HG03521 (cell line): ENCODE measurements around the gene DPM2.
A peak's percentile ranks its signal among the peaks of the same experiment; 100 is the strongest.

ENCODE experiments used
- ATAC-seq: cut with Tn5 transposase; IDR thresholded peaks from one replicate; pipeline ENCODE4 v1.9.1; 2021; ENCODE audit warnings: mild to moderate bottlenecking, moderate library complexity; ENCODE audit not compliant: unreplicated experiment

The DPM2 gene

GRCh38 chr9:127938298-127938690 lies 640 bp upstream of the DPM2 start:
- peak; percentile 12 for ATAC-seq

DNA sequence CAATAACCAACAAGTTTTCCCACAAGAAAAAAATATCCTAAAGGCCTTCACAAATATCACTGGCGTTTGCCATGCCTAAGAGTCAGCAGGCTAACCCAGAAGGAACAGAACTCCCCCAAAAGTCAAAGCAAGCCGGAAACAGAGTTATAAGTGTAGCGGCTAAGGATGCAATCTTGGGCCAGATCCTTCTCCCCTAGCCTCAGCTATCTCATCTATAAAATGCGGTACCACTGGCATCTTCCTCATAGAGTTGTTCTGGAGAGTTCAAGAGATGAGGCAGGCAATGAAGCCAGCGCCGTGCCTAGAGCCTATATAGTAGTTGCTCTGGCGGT lies 632 bp downstream of the DPM2 start:
- ATAC-seq: no peak

DNA sequence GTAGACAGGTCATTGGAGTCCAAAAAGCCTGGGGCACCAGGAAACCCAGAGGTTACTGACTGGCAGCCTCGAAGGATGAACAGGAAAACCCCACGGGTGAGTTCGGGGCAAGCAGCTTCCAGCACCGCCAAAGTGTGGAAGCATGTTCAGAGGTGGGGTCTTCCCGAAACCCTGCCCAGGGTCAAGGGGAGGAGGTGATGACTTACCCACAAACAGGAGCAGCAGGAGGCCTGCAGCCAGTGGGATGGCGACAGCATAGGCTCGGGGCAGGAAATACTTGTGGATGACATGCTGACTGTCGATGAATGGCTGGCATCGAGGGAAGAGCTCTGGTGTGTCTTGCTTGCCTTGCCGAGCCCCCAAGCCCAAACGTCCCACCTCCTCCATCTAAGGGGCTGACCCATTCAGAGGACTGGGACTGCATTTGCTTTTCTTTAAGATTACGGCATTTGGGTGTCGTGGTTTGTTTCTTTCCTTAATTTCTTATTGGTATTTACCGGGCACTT lies 1.3 kb downstream of the DPM2 start:
- no peak for ATAC-seq

DNA sequence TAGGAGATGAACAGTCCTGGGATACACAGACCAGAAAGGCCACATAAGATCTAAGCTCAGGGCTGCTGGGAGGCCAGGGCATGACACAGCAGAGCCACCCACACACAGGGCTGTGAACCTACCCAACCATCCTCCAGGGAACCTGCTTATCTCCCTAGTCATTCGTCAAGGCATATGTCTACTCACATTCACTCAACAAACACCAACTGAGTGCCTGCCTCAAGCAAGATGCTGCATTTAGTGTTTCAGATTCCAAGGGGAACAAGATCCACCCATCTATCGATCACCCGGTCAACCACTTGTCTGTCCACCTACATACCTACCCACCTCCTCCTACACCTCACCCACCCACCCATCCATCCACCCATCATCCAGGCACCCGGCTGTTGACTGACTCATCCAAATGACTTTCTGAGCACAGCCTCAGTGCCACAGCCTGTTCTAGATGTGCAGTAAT lies 1.9 kb downstream of the DPM2 start:
- ATAC-seq: no peak

DNA sequence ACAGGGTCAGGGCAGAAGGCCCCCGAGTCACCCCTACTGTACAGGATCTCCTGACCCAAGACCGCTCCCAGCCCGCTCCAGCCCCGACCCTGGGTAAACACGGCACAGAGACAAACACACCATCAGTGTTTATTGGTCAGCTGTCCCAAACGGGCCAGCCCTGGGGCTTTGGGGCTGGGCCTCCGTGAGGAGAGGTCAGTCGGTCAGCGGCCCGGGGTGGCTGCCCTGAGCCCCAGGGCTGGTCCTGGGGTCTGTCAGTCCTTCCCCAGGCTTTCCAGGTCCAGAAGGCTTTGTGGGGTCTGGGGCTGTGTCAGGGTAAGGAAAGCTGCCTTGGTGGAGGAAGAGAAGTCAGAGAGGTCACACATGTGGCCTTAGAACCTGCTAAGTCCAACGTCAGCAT lies 2.7 kb downstream of the DPM2 start:
- no peak for ATAC-seq

DNA sequence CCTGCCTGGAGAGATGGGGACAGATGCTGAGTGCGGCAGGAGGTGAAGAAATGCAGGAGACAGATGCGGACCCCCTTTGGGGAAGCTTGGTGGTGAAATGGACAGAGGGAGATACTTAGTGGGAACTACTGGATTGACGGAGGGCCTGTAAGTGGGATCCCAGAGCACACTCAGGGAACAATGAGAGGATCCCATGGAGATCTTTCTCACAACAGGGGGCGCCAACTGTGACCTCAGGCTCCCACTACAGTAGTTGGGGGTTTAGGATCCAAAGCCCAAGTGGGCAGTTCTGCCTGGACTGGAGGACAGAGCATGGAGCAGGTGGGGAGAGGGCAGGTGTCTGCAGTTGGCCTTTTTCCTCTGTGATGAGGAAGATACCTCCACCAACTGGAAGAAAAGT lies 3.4 kb downstream of the DPM2 start:
- no peak for ATAC-seq

DNA sequence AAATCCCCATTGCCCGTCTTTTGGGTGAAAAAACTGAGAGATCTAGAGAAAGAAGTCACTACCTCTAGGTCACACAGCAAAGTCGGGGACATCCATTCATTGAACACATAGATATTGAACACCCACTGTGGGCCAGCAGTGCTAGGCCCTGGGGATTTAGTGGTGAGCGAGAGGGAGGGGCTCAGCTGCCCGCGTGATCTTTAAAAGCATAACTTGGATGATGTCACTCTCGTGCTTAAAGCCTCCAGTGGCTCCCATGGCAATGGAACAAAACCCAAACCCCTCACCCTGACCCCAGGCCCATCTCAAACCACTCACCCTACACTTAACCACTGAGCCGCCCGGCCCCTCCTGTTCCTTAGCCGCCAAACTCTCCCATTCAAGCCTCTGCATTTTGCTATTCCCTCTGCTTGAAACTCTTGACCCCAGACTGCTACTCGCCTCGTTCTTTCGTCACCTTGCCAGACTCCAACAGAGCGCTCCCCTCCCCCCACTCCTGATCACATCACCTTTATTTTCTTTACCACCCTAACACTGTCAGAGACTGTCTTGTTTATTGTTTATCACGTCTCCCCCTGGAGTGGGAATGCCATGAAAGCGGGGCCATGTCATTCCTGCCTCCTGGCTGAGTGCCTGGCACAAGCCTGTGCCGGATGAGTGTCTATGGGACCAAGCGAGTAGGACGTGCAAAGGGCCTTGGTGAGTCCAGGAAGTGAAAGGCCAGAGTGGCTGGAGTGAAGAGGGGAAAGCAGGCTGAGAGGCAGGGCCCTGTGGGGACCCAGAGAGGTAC lies 6.4 kb downstream of the DPM2 start:
- ATAC-seq: peak; percentile 18

GRCh38 chr9:127930231-127931091 lies 7.2 kb downstream of the DPM2 start, which contains the start of gene PIP5KL1:
Gene PIP5KL1 (minus strand): TSS chr9:127930777. CDS start chr9:127930752, 25 bp downstream.
- peak; percentile 80 for ATAC-seq

DNA sequence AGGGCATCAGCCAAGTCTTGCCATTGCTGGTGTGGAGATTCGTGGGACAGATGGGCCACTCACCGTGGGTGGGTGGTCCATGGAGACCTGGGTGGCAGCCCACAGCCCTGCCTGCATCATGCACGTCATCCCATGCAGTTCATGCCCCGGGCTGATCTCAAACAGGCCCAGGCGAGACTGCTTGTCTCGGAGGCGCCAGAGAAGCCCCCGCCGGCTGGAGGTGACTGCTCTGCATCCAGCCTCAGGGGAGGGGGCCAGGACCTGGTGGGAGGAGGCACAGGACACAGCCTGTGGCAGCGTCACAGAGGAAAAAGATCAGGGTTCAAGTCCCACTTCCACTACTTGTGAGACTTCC lies 8.1 kb downstream of the DPM2 start:
- ATAC-seq: no peak

DNA sequence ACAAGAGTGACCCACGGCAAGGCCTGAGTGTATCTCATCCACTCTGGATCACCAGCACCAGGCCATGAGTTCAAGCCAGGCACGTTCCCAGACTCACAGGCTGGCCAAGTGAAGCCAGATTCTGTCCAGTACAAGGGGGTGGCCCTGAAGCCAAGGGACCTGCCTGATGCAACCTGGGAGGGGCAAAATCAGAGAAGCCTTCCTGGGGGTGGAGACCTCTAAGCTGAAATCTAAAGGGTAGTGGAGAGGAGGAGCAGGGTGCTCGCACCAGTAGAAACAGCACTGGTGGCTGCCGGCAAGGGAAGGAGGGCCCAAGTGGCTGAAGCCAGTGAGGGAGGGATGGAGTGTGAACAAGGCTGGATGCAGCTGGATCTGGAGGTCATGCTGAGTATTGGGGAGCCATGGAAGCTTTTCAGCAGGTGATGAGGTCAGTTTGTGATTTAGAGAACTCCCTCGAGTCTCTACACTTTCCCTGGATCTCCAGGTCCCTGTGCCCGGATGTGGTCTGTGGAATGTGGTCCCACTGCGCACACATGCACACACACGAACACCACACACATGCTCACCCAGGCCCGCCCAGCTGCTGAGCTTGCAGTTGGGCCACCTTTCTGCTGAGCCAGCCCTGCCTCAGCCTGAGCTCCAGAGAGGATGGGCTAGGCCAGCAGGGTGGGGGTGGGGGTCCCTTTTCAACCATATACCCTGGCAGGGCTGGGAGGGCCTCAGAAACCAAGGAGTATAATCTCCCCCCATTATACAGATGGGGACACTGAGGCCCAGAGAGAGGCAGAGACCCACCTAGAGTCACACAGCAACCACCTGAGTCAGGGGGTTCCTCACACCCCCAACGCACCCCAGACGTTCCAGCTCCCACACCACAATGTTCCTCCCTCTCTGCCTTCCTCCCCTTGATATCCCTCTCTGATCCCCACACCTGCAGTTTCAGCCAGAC lies 8.7 kb downstream of the DPM2 start:
- ATAC-seq: no peak

- ATAC-seq: no peak
These were observed 9.5 kb downstream of the DPM2 start for GRCh38 chr9:127927988-127928675.

- no peak for ATAC-seq
These were observed 10.3 kb downstream of the DPM2 start for GRCh38 chr9:127927201-127927987.

DNA sequence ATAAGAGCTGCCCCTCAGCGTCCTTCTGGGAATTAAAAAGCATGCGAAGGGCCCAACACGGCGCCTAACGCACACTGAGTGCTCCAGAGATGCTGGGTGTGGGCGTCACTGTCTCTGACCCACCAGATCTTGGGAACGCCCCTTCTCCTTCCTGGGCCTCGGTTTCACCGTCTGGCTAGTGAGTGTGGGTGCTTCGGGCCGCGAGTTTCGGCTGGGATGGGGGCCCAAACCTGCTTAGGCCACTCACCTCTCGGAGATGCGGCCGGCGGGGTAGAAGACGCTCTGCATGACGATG lies 10.8 kb downstream of the DPM2 start:
- no peak for ATAC-seq

DNA sequence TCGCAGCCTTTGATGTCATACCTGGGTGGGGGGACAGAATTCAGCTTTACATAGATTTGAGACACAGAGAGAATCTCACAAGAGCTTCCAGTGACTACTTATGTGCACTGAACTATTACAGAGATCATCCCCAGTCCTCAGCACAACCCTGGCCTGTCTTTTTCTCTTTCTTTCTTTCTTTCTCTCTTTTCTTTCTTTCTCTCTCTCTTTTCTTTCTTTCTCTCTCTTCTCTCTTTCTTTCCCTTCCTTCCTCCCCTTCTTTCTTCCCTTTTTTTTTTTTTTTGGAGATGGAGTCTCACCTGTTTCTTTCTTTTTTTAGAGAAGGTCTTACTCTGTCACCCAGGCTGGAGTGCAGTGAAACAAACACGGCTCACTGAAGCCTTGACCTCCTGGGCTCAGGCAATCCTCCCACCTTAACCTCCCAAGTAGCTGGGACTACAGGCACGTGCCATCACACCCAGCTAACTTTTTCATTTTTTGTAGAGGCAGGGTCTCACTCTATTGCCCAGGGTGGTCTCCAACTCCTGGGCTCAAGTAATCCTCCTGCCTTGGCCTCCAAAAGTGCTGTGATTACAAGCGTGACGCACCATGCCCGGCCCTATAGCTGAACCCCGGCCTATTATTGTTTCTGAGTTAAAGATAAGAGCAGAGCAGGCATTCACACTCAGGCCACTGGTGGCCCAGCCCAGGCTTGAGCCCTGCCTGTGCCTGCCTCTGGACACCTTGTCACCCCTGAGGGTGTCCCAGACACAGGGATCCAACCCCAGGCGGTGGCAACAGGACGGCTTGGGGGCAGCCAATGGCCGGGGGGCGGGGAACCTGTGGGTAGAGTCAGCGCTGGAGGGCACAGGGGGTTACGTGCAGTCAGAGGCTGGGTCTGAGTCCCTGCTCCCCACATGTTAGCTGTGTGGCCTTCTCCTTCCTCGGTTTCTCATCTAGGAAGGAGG lies 11.4 kb downstream of the DPM2 start:
- ATAC-seq: no peak

GRCh38 chr9:127924736-127925444 lies 12.8 kb downstream of the DPM2 start:
- no peak for ATAC-seq

DNA sequence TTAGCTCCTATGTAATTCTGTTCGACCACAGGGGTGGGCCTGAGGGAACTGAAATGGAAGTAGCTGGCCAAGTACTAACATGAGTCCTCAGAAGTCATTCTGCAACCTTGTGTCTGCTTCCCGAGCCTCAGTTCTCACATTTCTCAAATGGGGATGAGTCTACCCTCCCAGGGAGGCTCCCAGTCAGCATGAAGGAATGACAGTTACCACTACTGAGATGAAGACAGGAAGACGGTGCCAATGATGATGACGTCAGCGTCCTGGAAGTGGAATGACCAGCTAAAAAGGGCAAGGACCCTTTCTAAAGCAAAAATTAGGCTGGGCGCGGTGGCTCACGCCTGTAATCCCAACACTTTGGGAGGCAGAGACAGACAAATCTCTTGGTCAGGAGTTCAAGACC lies 13.9 kb downstream of the DPM2 start:
- ATAC-seq: no peak

GRCh38 chr9:127923046-127923445 lies 14.6 kb downstream of the DPM2 start:
- ATAC-seq: no peak

DNA sequence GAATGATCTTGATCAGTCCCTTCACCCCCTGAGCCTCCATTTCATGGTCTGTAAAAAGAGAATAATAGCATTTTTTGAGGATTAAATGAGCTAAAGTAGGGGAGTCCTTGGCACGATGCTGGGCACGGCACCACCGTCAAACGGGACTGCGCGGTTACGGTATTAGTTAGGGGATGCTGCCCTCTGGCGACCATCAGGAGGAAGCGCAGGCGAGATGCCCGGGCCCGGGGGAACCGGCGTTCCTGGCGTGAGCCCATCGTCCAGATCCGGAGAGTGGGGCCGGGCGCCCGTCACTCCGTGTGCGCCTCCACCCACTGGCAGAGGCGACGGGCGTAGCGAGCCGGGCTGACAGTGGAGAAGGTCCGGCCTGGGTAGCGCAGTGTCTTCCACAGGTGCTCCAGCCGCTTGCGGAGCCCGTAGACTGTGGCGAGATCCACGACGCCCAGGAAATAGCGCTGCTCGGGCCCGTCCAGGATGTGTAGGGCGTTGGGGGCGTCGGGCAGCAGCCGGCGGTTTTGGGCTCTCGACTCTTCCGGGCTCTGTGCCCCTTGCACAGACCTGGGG lies 16.0 kb downstream of the DPM2 start:
- ATAC-seq: no peak
